K562 (cell line): ENCODE data around the gene P2RY6. TPM values are rescaled to one million over a fixed set of nuclear protein-coding genes. Genes with fewer than 3 reads are reported as not detected.

Source experiments
- BRF1 ChIP-seq: IDR thresholded peaks from 3 replicates; pipeline ENCODE4 v1.6.1; 2011; ENCODE audit warnings: borderline replicate concordance, mild to moderate bottlenecking; ENCODE audit not compliant: insufficient read length; ENCODE audit errors: extremely low read depth
- CHD1 ChIP-seq: fragments of 200-600 bp; sonication (generic); IDR thresholded peaks from one replicate; pipeline ENCODE4 v1.6.1; 2012; ENCODE audit warnings: mild to moderate bottlenecking, moderate library complexity, low read length, inconsistent platforms
- CHD7 ChIP-seq: fragments of 200-600 bp; sonication (generic); IDR thresholded peaks from one replicate; pipeline ENCODE4 v1.6.1; 2012; ENCODE audit warnings: mild to moderate bottlenecking, low read depth, low read length, inconsistent platforms
- HES1 ChIP-seq: fragments of 450-650 bp; IDR thresholded peaks from 2 replicates; pipeline ENCODE4 v1.6.1; 2016; ENCODE audit warnings: low read depth, mild to moderate bottlenecking, moderate library complexity
- KLF10 ChIP-seq: fragments of 250-450 bp; sonication (Bioruptor Pico); IDR thresholded peaks from 2 replicates; pipeline ENCODE4 v1.6.1; 2021; ENCODE audit warnings: matching md5 sums
- MED1 ChIP-seq: sonication (generic); formaldehyde crosslinking; IDR thresholded peaks from 2 replicates; pipeline ENCODE4 v1.8.1; 2023; ENCODE audit warnings: missing genetic modification reagents, borderline replicate concordance
- NFYB ChIP-seq: IDR thresholded peaks from 2 replicates; pipeline ENCODE4 v1.6.1; 2011; ENCODE audit warnings: mild to moderate bottlenecking, moderate library complexity; ENCODE audit not compliant: insufficient read length; ENCODE audit errors: extremely low read depth
- SMC3 ChIP-seq: conservative IDR thresholded peaks from 2 replicates; pipeline ENCODE4 v1.6.1; 2011; ENCODE audit warnings: low read depth, low read length, improper control_type of control experiment; ENCODE audit not compliant: insufficient read depth
- ZBTB26 ChIP-seq: fragments of 450-650 bp; formaldehyde crosslinking; IDR thresholded peaks from 2 replicates; pipeline ENCODE4 v1.4.0; 2022; ENCODE audit warnings: missing genetic modification characterization
- ZNF224 ChIP-seq: sonication (generic); formaldehyde crosslinking; IDR thresholded peaks from 2 replicates; pipeline ENCODE4 v1.8.0; 2022; ENCODE audit warnings: mild to moderate bottlenecking, missing genetic modification reagents
- ZNF512 ChIP-seq: IDR thresholded peaks from 2 replicates; pipeline ENCODE4 v1.6.1; 2016; ENCODE audit warnings: missing genetic modification characterization, missing compliant biosample characterization
- polyA plus RNA-seq, 8 experiments: library from polyadenylated mRNA; depleted of rRNA in 4 of 8; stranded (reverse) in 5 of 8; unstranded in 3 of 8; fragments of >200 nt; fragmentation: Nextera tagmentation in 2 of 8; fragmentation: Illumina TruSeq in 1 of 8; extraction: Ambion mirVana in 2 of 8; extraction: Trizol in 1 of 8; gene quantifications; 2 replicates each; pipeline versions ENCODE4 v1.2.1 to v1.2.3, GENCODE V29; 2011 to 2014; ENCODE audit warnings: inconsistent platforms in 1 of 8, missing spikeins in 1 of 8
- total RNA-seq, 7 experiments: library from RNA; depleted of rRNA in 6 of 7; stranded (reverse); fragments of >200 nt in 6 of 7; fragmentation: Illumina TruSeq in 2 of 7; extraction: Trizol in 2 of 7; gene quantifications; 2 replicates each; pipeline versions ENCODE4 v1.2.1 to v1.2.3, GENCODE V29; 2011 to 2021; ENCODE audit warnings: low replicate concordance in 1 of 7

P2RY6 gene
- total and polyA plus RNA-seq, 9 of the 15 experiments (the other 6 are each of a cell fraction or from before 2014, with no cell fraction given) = not detected

GRCh38 chr11:73308961-73309919 lies 37.1 kb downstream of the P2RY6 start (continued):
- TF ChIP-seq CHD7 (no peak), SMC3 (no peak), ZBTB26 (CRISPR knock-in tag) (no peak), KLF10 (no peak), CHD1 (no peak), MED1 (no peak), ZNF512 (no peak), BRF1 (no peak), HES1 (peak; percentile 30; the same call in 1 of the 2 replicates), NFYB (no peak), ZNF224 (no peak)
